Left renal cortex interstitium (tissue), 4 donors: ENCODE measurements around the gene CABLES2. TPM values are rescaled to one million over a fixed set of nuclear protein-coding genes. Genes with fewer than 3 reads are reported as not detected.

Experiments used
- DNase-seq, 4 donors: peaks; one replicate each; pipeline ENCODE4 v3.0.0-alpha.2; 2013; ENCODE audit warnings: low read depth in 4 of 4, low spot score in 2 of 4, missing footprints in 1 of 4
- polyA plus RNA-seq, 4 donors: library from polyadenylated mRNA; unstranded; fragments of 120-200 nt; gene quantifications; one replicate each; pipeline ENCODE4 v1.2.1, GENCODE V29; 2013; ENCODE audit not compliant: insufficient read length in 4 of 4

The CABLES2 gene
- polyA plus RNA-seq, 4 donors: 8.0 to 11.6 (median 11.0) TPM

DNA sequence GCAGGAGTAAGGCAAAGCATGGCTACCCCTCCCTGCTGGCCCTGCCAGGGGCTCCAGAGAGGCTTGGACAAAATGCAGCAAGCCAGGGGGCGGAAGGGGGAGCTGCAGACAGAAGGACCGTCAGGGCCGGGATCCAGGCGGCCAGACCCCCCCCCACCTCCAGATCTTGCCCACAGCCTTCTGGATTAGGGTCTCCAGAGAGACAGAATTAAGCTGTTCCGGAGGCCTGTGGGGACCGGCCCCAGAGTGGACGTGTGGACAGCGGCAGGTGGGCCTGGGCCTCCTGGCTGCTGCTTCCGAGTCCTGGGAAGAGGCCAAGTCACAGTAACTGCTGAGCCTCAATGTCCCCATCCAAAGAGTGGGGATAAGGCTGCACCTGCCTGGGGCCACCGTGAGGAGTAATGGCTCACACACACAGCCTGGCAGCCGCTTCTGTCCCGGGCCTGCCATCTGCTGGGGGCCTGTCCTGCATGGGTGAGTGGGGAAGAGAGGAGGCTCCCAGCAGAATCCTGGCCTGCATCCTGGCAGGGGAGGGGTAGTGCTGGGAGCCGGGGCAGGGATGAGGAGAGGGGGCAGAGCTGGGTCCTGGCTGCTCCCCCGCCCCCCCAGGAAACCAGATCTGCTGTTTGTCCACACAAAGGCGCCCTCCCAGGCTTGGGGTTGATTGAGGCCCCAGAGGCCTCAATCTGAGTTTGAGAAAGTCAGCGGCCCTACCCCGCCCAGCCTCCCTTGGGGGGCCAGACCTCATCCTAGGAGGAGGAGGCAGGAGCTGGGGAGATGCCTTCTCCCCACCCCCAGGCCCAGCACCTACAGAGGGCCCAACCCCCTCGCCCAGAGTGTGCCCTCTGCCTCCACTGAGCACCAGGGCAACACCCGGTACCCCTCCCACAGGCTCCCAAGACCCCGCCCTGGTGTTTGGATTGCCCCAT lies 43.8 kb downstream of the CABLES2 start:
- DNase-seq: no peak

DNA sequence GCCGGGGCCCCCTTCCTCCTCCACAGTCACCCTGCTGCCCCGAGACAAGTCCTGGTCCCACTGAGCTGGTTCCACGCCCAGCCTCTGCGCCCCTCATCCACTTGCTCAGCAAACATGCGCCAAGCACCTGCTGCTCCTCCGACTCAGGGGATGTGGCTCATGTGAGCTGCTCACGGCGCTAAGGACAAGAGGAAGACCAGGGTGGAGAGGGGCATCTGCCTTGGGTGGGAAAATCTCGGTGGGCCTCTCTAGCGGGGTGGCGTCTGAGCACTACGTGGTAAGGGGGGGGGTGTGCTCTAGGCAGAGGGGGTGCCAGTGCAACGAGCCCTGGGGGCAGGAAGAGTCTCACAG lies 44.5 kb downstream of the CABLES2 start:
- DNase-seq: no peak

DNA sequence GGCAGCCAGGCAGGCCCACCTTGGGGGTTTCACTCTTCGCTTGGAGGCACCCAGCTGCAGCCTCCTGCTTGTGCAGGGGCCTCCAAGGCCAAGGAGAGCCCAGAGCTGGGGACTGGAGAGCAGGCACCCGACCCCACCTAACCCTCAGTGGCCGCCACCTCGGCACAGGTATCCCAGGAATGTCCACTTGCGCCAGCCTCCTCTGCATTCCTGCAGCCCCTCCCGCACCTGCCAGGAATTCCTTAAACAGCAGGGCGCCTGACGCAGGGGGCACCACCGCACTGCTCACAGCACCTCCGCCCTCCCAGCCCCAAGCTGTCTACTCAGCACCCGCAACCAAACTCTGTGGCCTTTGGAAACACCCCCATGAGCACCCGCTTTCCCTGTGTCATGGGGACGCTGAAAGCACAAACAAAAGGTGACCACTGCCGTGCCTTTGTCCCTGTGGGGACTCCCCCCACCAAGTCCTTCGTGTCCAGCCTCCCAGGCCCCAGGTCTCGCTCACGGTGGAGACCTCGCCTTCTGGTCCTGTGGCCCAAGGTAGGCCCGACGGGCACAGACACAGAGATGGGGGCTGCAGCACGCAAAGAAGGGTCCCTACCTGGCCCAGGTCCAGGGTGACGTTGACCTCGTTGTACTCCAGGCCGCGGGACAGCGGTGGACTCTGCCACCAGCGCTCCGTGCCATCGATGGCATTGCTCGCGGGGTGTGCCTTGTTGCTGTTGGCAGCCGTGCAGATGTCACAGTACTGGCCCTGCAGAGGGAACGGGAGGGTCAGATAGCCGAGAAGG lies 45.1 kb downstream of the CABLES2 start:
- DNase-seq: no peak

DNA sequence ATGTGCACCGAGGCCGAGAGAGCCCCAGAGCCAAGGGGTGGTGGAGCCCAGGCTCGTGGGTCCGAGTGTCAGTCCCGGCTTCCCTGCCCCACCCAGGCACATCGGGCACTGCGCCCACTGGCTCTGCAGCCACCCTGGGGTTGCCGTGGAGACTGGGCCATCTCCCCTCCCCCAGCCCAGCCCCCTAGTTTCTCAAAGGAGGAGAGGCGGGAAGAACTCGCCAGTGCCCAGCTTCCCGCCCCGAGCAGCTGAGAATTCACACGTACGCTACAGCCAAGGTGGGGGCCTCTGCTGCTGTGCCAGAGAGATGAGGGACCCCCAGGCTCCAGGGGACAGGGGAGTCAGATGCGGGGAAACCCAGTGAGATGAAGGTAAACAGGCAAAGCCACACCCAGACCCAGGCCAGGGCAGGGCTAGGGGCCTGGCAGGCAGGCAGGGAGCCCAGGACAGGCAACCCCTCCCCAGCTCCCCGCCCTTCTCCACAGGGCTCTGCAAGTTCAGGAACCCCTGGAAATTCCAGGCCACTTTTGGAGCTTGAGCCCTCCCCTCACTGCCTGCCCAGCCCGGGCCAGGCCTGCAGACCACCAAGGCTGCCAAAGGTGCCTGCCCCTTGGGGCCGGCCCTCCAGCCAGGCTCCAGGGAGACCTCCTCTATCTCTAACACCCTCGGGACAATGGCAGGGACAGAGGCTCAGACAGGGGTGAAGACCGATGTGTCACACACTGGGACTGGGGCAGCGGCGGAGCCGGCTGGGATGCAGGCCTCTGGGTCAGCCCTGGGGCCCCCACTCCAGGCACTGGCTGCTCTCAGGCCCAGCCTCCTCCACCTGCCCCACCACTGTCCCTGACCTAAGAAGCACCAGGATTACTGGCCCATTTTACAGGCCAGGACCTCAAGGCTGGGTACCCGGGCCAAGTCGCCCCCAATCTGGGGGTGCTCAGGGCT lies 46.0 kb downstream of the CABLES2 start:
- no peak for DNase-seq

DNA sequence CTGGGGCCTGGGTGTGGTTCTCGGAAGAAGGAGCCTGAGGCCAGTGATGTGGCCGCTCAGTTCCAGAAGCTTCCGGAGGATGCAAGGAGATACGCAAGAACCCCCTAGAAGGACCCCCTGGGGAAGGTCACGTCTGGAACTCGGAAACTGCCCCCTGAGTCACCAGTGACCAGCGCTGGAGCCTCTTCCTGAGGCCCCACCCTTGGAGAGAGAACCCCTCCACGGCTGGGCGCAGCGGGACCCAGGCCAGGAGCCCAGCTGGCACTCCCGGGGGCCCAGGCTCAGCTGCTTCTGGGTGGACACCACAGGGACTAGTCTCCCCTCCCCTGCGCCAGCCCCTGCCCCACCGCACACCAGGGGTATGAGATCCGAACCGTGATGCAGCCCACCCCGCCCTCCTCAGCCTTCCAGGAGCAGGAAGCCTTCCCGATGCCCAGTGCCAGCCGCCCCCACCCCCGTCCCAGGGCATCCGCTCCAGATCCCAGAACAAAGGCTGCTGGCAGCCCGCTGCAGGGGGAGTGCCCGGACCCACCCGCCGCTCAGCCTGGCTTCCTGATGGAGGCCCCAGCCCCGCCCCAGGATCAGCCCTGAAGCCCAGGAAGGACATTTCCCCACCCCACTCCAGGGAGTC lies 47.5 kb downstream of the CABLES2 start:
- DNase-seq: no peak

DNA sequence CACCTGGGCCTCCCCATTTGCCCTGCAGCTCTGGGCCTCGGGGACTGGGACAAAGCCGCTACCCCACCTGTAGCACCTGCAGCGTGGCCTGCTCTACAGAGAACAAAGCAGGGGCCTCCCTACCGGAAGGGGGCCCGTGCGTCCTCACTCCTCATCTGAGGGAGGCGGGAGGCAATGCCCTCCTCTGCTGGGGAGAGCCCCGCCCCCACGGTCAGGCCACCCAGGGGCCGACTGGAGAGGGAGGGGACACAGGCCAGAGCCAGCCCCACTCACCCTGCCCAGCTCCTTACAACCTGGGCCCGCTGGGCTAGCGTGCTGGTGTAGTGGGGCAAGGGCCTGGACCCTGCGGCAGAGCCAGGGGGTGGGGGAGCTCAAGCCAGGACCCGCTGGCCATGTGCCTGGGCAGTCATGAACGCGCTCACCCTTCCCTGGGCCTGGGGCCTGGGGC lies 48.0 kb downstream of the CABLES2 start:
- no peak for DNase-seq

DNA sequence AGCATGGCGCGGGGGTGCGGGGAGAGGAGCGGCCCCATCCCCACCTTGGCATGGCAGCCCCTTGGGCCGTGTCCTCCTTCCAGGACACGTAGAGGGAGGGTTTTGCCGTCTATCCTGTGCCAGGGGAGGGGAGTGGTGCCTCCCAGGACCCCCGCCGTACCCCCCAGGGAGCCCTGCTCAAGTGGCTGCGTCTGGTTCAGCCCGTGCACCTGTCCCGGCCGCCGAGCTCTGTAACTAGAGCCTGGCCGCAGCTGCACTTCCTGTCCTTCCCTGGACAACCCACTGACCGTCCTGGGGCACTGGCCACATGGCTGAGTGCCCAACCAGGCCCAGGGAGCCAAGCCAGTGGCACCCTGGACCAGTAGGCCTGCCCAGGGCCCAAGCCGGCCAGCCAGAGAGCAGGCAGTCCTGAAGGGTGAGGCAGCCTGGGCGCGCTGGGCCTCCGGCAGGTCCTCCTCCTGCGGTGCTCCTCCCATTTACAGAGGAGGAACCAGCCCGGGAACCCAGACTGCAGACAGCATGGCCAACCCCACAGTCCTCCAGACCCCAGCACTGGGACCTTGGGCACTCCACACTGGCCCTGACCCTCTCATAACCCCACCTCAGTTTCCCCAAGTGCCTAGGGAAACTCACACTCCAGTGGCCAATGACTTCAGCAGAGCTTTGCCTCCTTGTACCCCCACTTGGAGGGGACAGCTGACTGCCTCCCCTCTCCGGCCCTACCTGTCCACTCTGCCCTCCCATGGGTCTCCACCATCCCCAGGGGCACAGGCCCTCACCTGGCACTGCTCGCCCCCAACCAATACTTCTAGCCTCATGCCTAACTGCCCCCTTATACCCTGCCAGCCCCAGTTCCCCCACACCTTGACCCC lies 48.7 kb downstream of the CABLES2 start:
- DNase-seq: no peak

GRCh38 chr20:62357681-62358080 lies 49.4 kb downstream of the CABLES2 start:
- no peak for DNase-seq

DNA sequence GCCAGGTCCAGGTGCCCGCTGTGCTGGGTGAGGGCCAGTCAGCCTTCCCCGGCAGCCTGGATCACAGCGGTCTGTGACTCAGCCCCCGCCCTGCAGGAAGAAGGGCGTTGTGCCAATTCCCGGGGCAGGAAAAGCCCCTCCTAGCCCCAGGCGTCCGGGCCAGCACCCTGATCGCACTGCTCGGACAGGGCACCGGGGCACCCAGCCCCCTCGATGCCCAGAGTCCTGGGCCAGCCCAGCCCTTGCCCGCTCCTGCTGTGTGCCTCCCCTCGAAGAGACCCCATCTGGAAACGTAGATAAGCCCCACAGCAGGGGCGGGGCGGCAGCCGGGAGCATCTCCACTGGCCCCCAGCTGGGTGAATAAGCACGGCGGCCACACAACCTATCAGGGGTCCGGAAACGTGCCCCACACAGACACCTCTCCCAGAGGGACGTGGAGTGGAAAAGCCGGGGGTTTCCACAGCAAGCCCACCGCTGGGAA lies 49.9 kb downstream of the CABLES2 start:
- DNase-seq: no peak

DNA sequence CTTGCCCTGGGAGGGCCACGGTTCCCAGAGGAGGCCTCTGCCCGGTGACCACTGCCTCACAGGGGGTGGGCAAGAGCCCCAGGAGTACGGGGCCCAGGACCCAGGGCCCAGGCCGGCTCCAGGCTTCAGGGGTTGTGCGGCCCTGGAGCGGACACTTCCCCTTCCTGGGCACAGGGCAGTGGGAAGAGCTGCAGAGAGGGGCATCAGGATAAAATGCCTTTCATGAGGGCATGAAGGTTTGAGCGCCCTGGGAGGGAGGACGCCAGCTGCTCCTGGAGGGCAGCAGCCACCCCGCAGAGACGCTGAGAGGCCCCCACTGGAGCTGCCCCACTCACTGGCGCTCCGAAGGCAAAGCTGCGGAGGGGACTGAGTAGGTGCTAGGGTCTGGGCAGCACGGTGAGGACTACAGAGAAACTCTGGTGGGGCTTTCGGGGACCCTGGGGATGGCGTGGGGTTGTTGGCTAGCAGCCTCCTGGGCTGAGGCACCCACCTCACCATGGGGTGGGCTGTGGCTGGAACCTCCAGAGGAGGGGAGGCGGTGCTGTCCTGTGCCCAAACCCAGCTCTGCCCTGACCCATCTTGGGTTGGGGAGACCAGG lies 50.4 kb downstream of the CABLES2 start:
- DNase-seq: no peak

- DNase-seq: no peak
Observed at GRCh38 chr20:62355878-62356588, 51.1 kb downstream of the CABLES2 start.

GRCh38 chr20:62355516-62355877 lies 51.6 kb downstream of the CABLES2 start:
- no peak for DNase-seq

GRCh38 chr20:62354811-62355341 lies 52.2 kb downstream of the CABLES2 start:
- no peak for DNase-seq

DNA sequence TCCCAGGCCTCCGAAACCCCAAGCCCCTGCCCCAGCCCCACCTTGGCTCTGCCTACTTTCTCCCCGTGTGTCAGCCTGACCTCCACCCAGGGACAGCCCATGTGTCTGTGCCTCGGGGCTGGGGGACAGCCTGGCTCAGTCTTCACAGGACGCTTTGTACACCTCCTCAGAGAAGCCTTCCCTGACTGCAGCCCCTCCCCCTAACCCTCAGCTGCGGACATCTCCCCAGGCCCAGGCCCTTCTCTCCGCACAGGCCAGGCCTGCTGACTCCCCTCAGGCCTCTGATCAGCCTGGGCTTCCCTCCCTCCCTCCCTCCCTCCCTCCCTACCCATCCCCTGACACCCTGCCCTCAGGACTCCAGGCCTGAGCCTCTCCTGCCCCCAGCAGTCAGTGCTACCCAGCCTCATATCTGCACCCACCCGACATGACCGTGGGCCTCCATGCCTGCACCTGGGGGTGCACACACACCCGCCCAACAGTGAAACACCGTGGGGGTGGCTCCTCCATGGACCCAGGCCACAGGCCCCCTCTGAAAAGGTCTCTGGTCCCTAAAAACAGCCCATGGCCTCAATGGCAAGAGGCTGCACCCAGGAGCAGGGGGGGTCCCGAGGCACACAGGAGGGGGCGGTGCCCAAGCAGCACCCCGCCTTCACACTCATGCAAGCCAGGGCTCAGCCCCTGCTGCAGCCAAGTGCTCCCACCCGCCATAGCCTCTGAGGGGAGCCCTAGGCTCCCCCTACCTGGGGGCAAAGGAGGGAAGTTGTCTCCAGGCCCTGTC lies 52.9 kb downstream of the CABLES2 start:
- no peak for DNase-seq

GRCh38 chr20:62353289-62354030 lies 53.6 kb downstream of the CABLES2 start:
- no peak for DNase-seq
